Lung (tissue), 12 donors: ENCODE measurements around the gene NTRK2. TPM values are rescaled to one million over a fixed set of nuclear protein-coding genes. Genes with fewer than 3 reads are reported as not detected.

Experiments used
- ATAC-seq: fragments of 200-7000 bp; cut with Tn5 transposase; one replicate; pipeline ENCODE4 v1.9.1; 2020; ENCODE audit warnings: moderate number of reproducible peaks; ENCODE audit not compliant: insufficient read depth, low FRiP score
- DNase-seq, 3 donors: peaks; one replicate each; pipeline ENCODE4 v3.0.0-alpha.2; 2013 to 2017
- H3K27ac ChIP-seq, 2 donors: one replicate each; pipeline ENCODE4 v1.5.1; 2013; ENCODE audit warnings: mild to moderate bottlenecking in 2 of 2, moderate library complexity in 2 of 2, control low read depth in 1 of 2, inconsistent platforms in 1 of 2, low read depth in 1 of 2, low read length in 1 of 2
- H3K27me3 ChIP-seq, 3 donors: one replicate each; pipeline ENCODE4 v1.5.1; 2013; ENCODE audit warnings: low read length in 2 of 3; ENCODE audit not compliant: control insufficient read depth in 3 of 3, insufficient read depth in 3 of 3
- H3K36me3 ChIP-seq, 4 donors: one replicate each; pipeline ENCODE4 v1.5.1; 2013; ENCODE audit warnings: low read length in 4 of 4, mild to moderate bottlenecking in 1 of 4, moderate library complexity in 1 of 4; ENCODE audit not compliant: control insufficient read depth in 4 of 4, insufficient read depth in 4 of 4
- H3K4me1 ChIP-seq, 5 donors: one replicate each; pipeline ENCODE4 v1.5.1; 2013; ENCODE audit warnings: low read length in 5 of 5, mild to moderate bottlenecking in 2 of 5, moderate library complexity in 1 of 5; ENCODE audit not compliant: control insufficient read depth in 5 of 5, insufficient read depth in 5 of 5
- H3K4me3 ChIP-seq: one replicate; pipeline ENCODE4 v1.5.1; 2013; ENCODE audit warnings: mild to moderate bottlenecking, control low read depth, moderate library complexity
- H3K9ac ChIP-seq, 2 donors: one replicate each; pipeline ENCODE4 v1.5.1; 2013; ENCODE audit warnings: low read length in 2 of 2, control low read depth in 1 of 2; ENCODE audit not compliant: insufficient read depth in 1 of 2
- H3K9me3 ChIP-seq, 4 donors: one replicate each; pipeline ENCODE4 v1.5.1; 2013; ENCODE audit warnings: low read length in 3 of 4, mild to moderate bottlenecking in 1 of 4, moderate library complexity in 1 of 4; ENCODE audit not compliant: control insufficient read depth in 4 of 4, insufficient read depth in 3 of 4
- WGBS, 2 donors: extraction: QIAGEN DNeasy Blood & Tissue Kit; methylation state at CpG; one replicate each; pipeline ENCODE4 v1.1.7; 2013; 5-methylcytosine and 5-hydroxymethylcytosine counted together
- polyA plus RNA-seq, 2 donors: library from polyadenylated mRNA; stranded (reverse); fragments of 200-250 nt; gene quantifications; one replicate each; pipeline ENCODE4 v1.2.1, GENCODE V29; 2013
- total RNA-seq, 2 donors: library from RNA; depleted of rRNA in 1 of 2; stranded (reverse); fragments of >200 nt in 1 of 2; gene quantifications; one replicate each; pipeline ENCODE4 v1.2.1, GENCODE V29; 2014 to 2021
- TF ChIP-seq, protein P1 (sequence below): IDR thresholded peaks from 2 replicates; pipeline ENCODE4 v1.5.1; 2012; ENCODE audit warnings: mild to moderate bottlenecking; ENCODE audit errors: control extremely low read depth, extremely low read depth
- donor health status: control.
- donor health status: control.
- donor health status: Bipolar disorder and iron deficiency.
- donor health status: healthy.
- donor health status: DM: yes; HTN: yes; CAD: no.

The NTRK2 gene
- total and polyA plus RNA-seq, 4 donors, result 0.33 to 14.4 (median 3.3) TPM

DNA sequence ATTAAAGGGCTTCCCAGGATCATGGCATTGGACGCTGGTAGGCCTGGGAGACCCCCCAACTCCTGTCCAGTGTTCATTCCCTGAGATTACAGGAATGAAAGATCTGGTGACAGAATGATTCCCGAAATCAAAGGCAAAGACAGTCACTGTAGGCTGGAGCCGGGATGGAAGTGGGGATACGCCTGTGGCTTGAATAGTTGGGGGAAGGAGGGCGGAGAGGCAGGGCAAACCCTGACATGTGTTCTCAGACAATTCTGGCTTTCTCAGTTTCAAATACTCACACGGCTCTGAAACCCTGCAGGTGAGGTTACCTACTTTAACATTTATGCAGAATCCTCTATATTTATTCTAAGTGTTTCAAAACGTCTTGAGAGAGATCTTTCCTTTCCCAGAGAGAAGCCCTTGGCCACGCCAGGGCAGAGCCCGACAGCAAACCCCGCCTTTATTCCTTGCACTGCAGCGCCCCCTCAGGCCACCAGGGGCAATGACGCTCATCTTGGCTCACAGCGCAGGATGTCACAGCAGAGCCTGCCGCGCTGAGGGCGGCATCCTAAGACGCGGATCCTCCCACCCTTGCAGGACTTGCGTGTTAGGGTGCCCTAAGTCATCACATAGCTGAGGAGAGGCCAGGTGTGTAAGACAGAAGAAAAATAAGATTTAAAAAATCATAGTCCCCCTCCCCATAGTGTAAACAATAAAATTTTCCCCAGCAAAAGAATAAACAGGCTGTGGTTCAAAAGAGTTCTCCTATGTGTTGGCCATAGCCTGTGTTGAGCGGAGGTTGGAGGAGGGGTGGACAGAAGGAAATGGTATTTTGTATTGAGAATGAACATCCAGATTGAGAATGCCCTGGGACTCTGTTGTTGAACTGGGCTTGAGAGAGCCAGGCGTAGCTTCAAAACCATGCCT lies 284.5 kb downstream of the NTRK2 start:
- Histone ChIP-seq H3K4me1 (no peaks in the 10 kb centered on the region), H3K9ac (no peak overlapping the region), H3K36me3 (no peaks in the 10 kb centered on the region), H3K27ac (no peak overlapping the region), H3K27me3 (peaks cover 0 to 16% (median 7%) of the 10 kb centered on the region in 3 donors), H3K4me3 (no peak overlapping the region), H3K9me3 (no peaks in the 10 kb centered on the region)
- TF ChIP-seq, protein P1, sequence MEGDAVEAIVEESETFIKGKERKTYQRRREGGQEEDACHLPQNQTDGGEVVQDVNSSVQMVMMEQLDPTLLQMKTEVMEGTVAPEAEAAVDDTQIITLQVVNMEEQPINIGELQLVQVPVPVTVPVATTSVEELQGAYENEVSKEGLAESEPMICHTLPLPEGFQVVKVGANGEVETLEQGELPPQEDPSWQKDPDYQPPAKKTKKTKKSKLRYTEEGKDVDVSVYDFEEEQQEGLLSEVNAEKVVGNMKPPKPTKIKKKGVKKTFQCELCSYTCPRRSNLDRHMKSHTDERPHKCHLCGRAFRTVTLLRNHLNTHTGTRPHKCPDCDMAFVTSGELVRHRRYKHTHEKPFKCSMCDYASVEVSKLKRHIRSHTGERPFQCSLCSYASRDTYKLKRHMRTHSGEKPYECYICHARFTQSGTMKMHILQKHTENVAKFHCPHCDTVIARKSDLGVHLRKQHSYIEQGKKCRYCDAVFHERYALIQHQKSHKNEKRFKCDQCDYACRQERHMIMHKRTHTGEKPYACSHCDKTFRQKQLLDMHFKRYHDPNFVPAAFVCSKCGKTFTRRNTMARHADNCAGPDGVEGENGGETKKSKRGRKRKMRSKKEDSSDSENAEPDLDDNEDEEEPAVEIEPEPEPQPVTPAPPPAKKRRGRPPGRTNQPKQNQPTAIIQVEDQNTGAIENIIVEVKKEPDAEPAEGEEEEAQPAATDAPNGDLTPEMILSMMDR, result peak; percentile 76
- DNase-seq, result peak; percentile 78 to 82 (median 81)
- ATAC-seq, result peak; percentile 87
- 27 to 28% methylated on average over 21 of the region's 21 CpGs for WGBS, 2 donors

DNA sequence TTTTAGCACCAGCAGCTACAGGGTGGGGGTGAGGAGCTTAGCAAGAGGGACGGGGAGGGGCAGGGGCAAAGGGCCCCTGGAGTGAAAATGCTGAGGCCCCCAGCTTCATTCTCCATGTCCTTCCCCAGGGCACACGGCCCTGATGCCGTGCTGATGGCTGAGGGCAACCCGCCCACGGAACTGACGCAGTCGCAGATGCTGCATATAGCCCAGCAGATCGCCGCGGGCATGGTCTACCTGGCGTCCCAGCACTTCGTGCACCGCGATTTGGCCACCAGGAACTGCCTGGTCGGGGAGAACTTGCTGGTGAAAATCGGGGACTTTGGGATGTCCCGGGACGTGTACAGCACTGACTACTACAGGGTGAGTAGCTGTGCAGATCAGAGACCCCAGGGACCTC lies 285.6 kb downstream of the NTRK2 start:
- Histone ChIP-seq H3K4me3 (no peak overlapping the region), H3K27me3 (peaks cover 0 to 16% (median 7%) of the 10 kb centered on the region in 3 donors), H3K9ac (no peak overlapping the region), H3K27ac (no peak overlapping the region), H3K36me3 (no peaks in the 10 kb centered on the region), H3K4me1 (no peaks in the 10 kb centered on the region), H3K9me3 (no peaks in the 10 kb centered on the region)
- WGBS, 2 donors, result 96% methylated on average over 18 of the region's 18 CpGs
- ATAC-seq, result no peak
- no peak for DNase-seq
- TF ChIP-seq, protein P1, result no peak

DNA sequence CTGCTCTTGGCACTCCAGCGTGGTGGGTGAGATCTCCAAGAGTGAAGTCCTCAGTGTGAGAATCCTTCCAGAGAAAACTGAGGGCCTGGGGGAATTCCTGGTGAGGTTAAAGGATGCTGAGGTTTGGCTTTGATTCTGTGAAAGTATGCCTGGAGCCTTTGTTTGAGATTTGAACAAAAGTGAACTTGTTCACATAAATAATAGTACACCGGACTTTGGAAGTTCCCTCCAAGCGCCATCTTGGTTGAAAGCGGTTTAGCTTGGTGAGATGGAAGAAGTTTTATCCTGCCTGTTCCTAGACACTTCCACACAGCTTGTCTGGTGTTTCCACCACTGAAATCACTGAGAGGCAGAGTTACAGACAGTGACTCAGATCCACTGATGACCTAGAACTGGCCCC lies 286.4 kb downstream of the NTRK2 start:
- ATAC-seq (no peak), DNase-seq (no peak)
- WGBS, 2 donors, result 95 to 96% methylated on average over 4 of the region's 4 CpGs
- Histone ChIP-seq H3K36me3 (no peaks in the 10 kb centered on the region), H3K4me1 (no peaks in the 10 kb centered on the region), H3K27me3 (peaks cover 0 to 14% (median 7%) of the 10 kb centered on the region in 3 donors), H3K27ac (no peak overlapping the region), H3K4me3 (no peak overlapping the region), H3K9ac (no peak overlapping the region), H3K9me3 (no peaks in the 10 kb centered on the region)
- TF ChIP-seq, protein P1, result no peak
